Activated CD4-positive, alpha-beta T cell treated with anti-CD3 and anti-CD28 coated beads for 48 hours (primary cell): Measurements from ENCODE around the gene DRICH1.
"Not testable (repeated sequence)": the region's sequence is repeated elsewhere in the genome, so short reads cannot be mapped to it uniquely, and the experiment has no call there.

Source experiments
- DNase-seq: peaks from one replicate; pipeline ENCODE4 v3.0.0-alpha.2; 2020

The DRICH1 gene

GRCh38 chr22:23649071-23649501 lies 17.0 kb upstream of the DRICH1 start:
- DNase-seq, result no peak

GRCh38 chr22:23646526-23646925 lies 14.4 kb upstream of the DRICH1 start:
- not testable (repeated sequence) for DNase-seq

- DNase-seq, result not testable (repeated sequence)
These were observed 8.1 kb upstream of the DRICH1 start for GRCh38 chr22:23640206-23640605.

- no peak for DNase-seq
These were observed 7.5 kb upstream of the DRICH1 start for GRCh38 chr22:23639661-23640060.

- DNase-seq, result no peak
These were observed 6.5 kb upstream of the DRICH1 start for GRCh38 chr22:23638611-23639010.

- not testable (repeated sequence) for DNase-seq
These were observed 3.2 kb upstream of the DRICH1 start for GRCh38 chr22:23635291-23635690.

- DNase-seq, result not testable (repeated sequence)
These were observed 3.9 kb downstream of the DRICH1 start for GRCh38 chr22:23628056-23628743.

GRCh38 chr22:23627401-23628055 lies 4.6 kb downstream of the DRICH1 start:
- DNase-seq, result peak; percentile 71

GRCh38 chr22:23626286-23626975 lies 5.7 kb downstream of the DRICH1 start:
- no peak for DNase-seq

- no peak for DNase-seq
These were observed 9.5 kb downstream of the DRICH1 start for GRCh38 chr22:23622634-23623033.

- DNase-seq, result not testable (repeated sequence)
These were observed 10.2 kb downstream of the DRICH1 start for GRCh38 chr22:23621916-23622315.

GRCh38 chr22:23621082-23621780 lies 10.9 kb downstream of the DRICH1 start:
- DNase-seq, result no peak

- no peak for DNase-seq
These were observed 18.7 kb downstream of the DRICH1 start for GRCh38 chr22:23613193-23613972.

GRCh38 chr22:23609983-23610781 lies 21.9 kb downstream of the DRICH1 start:
- no peak for DNase-seq

GRCh38 chr22:23608583-23608982 lies 23.5 kb downstream of the DRICH1 start:
- DNase-seq, result no peak

- DNase-seq, result no peak
These were observed 25.7 kb downstream of the DRICH1 start for GRCh38 chr22:23606204-23607131.

- DNase-seq, result no peak
These were observed 27.0 kb downstream of the DRICH1 start for GRCh38 chr22:23604939-23605712.

- no peak for DNase-seq
These were observed 28.9 kb downstream of the DRICH1 start for GRCh38 chr22:23603266-23603665.

- DNase-seq, result no peak
These were observed 33.2 kb downstream of the DRICH1 start for GRCh38 chr22:23598805-23599518.
